IPS DF 19.7 (cell line): ENCODE data around the gene SLC4A9.
"Not testable (repeated sequence)": the region's sequence is repeated elsewhere in the genome, so short reads cannot be mapped to it uniquely, and the experiment has no call there.

Source experiments
- DNase-seq: peaks from one replicate; pipeline ENCODE4 v3.0.0-alpha.2; 2013; ENCODE audit warnings: low read depth, low spot score

Gene SLC4A9

GRCh38 chr5:140338908-140339307 lies 21.1 kb upstream of the SLC4A9 start:
- no peak for DNase-seq

- no peak for DNase-seq
Measured at GRCh38 chr5:140339636-140340035, 20.4 kb upstream of the SLC4A9 start.

- no peak for DNase-seq
Measured at GRCh38 chr5:140340605-140341121, 19.3 kb upstream of the SLC4A9 start.

GRCh38 chr5:140341591-140341990 lies 18.4 kb upstream of the SLC4A9 start:
- DNase-seq, result no peak

GRCh38 chr5:140342287-140342686 lies 17.7 kb upstream of the SLC4A9 start:
- no peak for DNase-seq

GRCh38 chr5:140342896-140343295 lies 17.1 kb upstream of the SLC4A9 start:
- DNase-seq, result no peak

- DNase-seq, result not testable (repeated sequence)
Measured at GRCh38 chr5:140343849-140344248, 16.1 kb upstream of the SLC4A9 start.

- DNase-seq, result no peak
Measured at GRCh38 chr5:140344683-140345423, 15.1 kb upstream of the SLC4A9 start.

GRCh38 chr5:140345919-140346347 lies 14.1 kb upstream of the SLC4A9 start:
- no peak for DNase-seq

GRCh38 chr5:140346348-140347221 lies 13.4 kb upstream of the SLC4A9 start, which contains the start of gene HBEGF:
Gene HBEGF, minus strand, starts transcription at chr5:140346603. Its CDS starts 275 bp downstream, at chr5:140346328.
- no peak for DNase-seq

- no peak for DNase-seq
Measured at GRCh38 chr5:140347360-140347759, 12.6 kb upstream of the SLC4A9 start.

- DNase-seq, result no peak
Measured at GRCh38 chr5:140348104-140348503, 11.9 kb upstream of the SLC4A9 start.

- DNase-seq, result no peak
Measured at GRCh38 chr5:140349244-140349643, 10.8 kb upstream of the SLC4A9 start.

GRCh38 chr5:140351609-140352334 lies 8.2 kb upstream of the SLC4A9 start:
- DNase-seq, result no peak

GRCh38 chr5:140355546-140355945 lies 4.4 kb upstream of the SLC4A9 start:
- DNase-seq, result no peak

- no peak for DNase-seq
Measured at GRCh38 chr5:140356853-140357725, 2.9 kb upstream of the SLC4A9 start.

GRCh38 chr5:140357726-140358093 lies 2.3 kb upstream of the SLC4A9 start:
- no peak for DNase-seq

GRCh38 chr5:140358738-140359310 lies 1.2 kb upstream of the SLC4A9 start:
- no peak for DNase-seq

- no peak for DNase-seq
Measured at GRCh38 chr5:140360681-140361479, 886 bp downstream of the SLC4A9 start.

GRCh38 chr5:140361901-140362300 lies 1.9 kb downstream of the SLC4A9 start:
- no peak for DNase-seq
